Endothelial cell of umbilical vein (primary cell): ENCODE results near the gene ZNF772.

ENCODE experiments used
- POLR2A ChIP-seq: IDR thresholded peaks from 2 replicates; pipeline ENCODE4 v1.6.1; 2012; ENCODE audit warnings: low read depth, mild to moderate bottlenecking, control low read depth, low read length
- POLR2AphosphoS5 ChIP-seq: IDR thresholded peaks from 2 replicates; pipeline ENCODE4 v1.6.1; 2012; ENCODE audit warnings: low read depth, mild to moderate bottlenecking, control low read depth, low read length, moderate library complexity; ENCODE audit not compliant: insufficient read depth
- TF ChIP-seq, protein P1 (sequence below), 2 donors: IDR thresholded peaks; 1 replicate in 1 of 2; 2 replicates in 1 of 2; pipeline ENCODE4 v1.5.1; 2011; ENCODE audit warnings: low read length in 2 of 2, mild to moderate bottlenecking in 2 of 2, moderate library complexity in 2 of 2, control low read depth in 1 of 2, inconsistent platforms in 1 of 2, low read depth in 1 of 2; ENCODE audit not compliant: insufficient read depth in 1 of 2; ENCODE audit errors: extremely low read depth in 1 of 2

DNA sequence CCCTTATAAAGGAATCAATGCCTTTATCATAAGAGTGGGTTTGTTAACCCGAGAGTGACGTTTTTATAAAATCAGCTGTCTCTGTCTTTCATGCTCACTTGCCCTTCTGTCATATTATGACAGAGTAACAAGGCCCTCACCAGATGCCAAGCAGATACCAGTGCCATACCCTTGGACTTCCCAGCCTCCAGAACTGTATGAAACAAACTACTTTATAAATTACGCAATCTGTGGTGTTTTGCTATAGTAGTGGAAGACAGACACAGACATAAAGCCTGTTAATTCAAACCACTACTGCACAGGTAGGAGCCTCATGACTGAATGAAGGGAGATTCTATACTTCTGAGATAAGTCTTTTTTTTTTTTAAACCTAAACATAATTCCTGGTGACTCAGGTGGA lies 25.1 kb downstream of the ZNF772 start:
- TF ChIP-seq, protein P1, sequence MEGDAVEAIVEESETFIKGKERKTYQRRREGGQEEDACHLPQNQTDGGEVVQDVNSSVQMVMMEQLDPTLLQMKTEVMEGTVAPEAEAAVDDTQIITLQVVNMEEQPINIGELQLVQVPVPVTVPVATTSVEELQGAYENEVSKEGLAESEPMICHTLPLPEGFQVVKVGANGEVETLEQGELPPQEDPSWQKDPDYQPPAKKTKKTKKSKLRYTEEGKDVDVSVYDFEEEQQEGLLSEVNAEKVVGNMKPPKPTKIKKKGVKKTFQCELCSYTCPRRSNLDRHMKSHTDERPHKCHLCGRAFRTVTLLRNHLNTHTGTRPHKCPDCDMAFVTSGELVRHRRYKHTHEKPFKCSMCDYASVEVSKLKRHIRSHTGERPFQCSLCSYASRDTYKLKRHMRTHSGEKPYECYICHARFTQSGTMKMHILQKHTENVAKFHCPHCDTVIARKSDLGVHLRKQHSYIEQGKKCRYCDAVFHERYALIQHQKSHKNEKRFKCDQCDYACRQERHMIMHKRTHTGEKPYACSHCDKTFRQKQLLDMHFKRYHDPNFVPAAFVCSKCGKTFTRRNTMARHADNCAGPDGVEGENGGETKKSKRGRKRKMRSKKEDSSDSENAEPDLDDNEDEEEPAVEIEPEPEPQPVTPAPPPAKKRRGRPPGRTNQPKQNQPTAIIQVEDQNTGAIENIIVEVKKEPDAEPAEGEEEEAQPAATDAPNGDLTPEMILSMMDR (IDR thresholded peaks at IDR 0.05; ENCODE audit: extremely low read depth in 1 of 2, insufficient read depth in 1 of 2, low read depth in 1 of 2, low read length in 2 of 2) = no peak
- TF ChIP-seq POLR2A (no peak), POLR2AphosphoS5 (no peak)
